GM12892 (cell line): ENCODE results near the gene APOBEC3F.

Experiments
- POLR2A ChIP-seq: IDR thresholded peaks from 2 replicates; pipeline ENCODE4 v1.6.1; 2011; ENCODE audit warnings: low read depth, low read length, control low read depth
- POLR2AphosphoS5 ChIP-seq: IDR thresholded peaks from 2 replicates; pipeline ENCODE4 v1.6.1; 2011; ENCODE audit warnings: low read depth, low read length, control low read depth
- TAF1 ChIP-seq: IDR thresholded peaks from 2 replicates; pipeline ENCODE4 v1.6.1; 2011; ENCODE audit warnings: low read depth, mild to moderate bottlenecking, control low read depth, low read length, borderline replicate concordance

- TF ChIP-seq POLR2AphosphoS5 (peak; percentile 76), POLR2A (peak; percentile 79), TAF1 (peak; percentile 81; the same call in 1 of the 2 replicates)
Observed at GRCh38 chr22:39013942-39014722, 26.5 kb upstream of the APOBEC3F start, which contains the start of gene APOBEC3C.
